Right atrium auricular region (tissue), 2 donors: ENCODE data around the gene RNF130. TPM values are rescaled to one million over a fixed set of nuclear protein-coding genes. Genes with fewer than 3 reads are reported as not detected.

Experiments
- DNase-seq: peaks from one replicate; pipeline ENCODE4 v3.0.0-alpha.2; 2019; ENCODE audit warnings: low spot score
- H3K27ac ChIP-seq, 2 donors: fragments of 200-600 bp; sonication (generic); 1 replicate in 1 of 2; 2 replicates in 1 of 2; pipeline ENCODE4 v1.5.1; 2016 to 2019
- H3K27me3 ChIP-seq, 2 donors: fragments of 200-600 bp; sonication (generic); one replicate each; pipeline versions ENCODE4 v1.5.1 to v1.6.0; 2017 to 2019
- H3K36me3 ChIP-seq: fragments of 200-600 bp; sonication (generic); one replicate; pipeline ENCODE4 v1.5.1; 2016
- H3K4me1 ChIP-seq, 2 donors: fragments of 200-600 bp; sonication (generic); one replicate each; pipeline versions ENCODE4 v1.5.1 to v1.6.0; 2017 to 2019
- H3K4me3 ChIP-seq, 2 donors: fragments of 200-600 bp; sonication (generic); 1 replicate in 1 of 2; 2 replicates in 1 of 2; pipeline ENCODE4 v1.5.1; 2017 to 2019; ENCODE audit warnings: mild to moderate bottlenecking in 1 of 2, moderate library complexity in 1 of 2
- H3K9me3 ChIP-seq, 2 donors: fragments of 200-600 bp; sonication (generic); one replicate each; pipeline ENCODE4 v1.5.1; 2019
- total RNA-seq, 2 donors: library from RNA; depleted of rRNA; stranded (reverse); fragments of >200 nt; gene quantifications; one replicate each; pipeline ENCODE4 v1.1.0, GENCODE V29; 2016
- TF ChIP-seq, protein P1 (sequence below), 2 donors: fragments of 200-600 bp; sonication (generic); IDR thresholded peaks; one replicate each; pipeline ENCODE4 v1.5.1; 2019; ENCODE audit warnings: antibody characterized with exemption in 2 of 2

Gene RNF130
- total RNA-seq, 2 donors from 2014 or later, result 42.9 to 51.3 TPM

DNA sequence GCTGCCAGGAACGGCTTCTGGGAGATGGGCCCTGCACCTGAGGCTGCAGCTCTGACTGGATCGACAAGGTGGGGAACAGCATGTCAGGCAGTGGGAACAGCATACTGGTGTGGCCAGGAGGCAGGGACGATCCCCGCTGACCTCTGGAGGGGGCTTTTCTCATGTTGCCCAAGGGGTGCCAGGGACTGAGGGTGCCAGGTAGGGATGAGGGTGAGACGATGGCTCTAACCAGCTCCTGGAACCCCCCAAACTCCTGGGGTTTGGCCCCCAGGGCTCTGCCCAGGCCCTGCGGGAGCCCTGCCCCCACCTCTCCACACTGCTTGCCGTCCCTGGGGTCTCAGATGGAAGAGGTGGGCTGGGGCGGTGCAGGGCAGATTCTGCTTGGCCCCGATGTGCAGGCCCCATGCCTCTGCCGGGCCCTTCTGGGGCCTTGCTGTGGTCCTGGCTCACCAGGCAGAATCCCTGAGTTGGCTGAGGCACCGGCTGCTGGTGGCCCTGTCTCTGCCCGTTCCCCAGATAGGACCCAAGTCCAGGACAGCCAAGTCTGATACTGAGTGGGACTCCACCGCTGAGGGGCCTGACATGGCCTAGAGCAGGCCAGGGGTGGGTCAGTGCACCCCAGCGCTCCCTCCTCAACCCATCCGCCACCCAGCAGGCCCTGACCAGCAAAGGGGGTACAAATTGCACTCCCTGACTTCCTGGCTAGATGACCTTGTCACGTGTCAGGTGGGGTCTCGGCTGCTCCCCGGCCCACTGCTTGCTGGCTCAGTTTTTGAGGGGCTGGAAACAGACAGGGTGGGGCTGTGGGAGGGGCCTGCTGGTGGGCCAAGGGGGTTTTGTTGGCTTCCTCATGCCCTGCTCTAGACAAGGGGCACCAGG lies 28.4 kb upstream of the RNF130 start:
- TF ChIP-seq, protein P1, sequence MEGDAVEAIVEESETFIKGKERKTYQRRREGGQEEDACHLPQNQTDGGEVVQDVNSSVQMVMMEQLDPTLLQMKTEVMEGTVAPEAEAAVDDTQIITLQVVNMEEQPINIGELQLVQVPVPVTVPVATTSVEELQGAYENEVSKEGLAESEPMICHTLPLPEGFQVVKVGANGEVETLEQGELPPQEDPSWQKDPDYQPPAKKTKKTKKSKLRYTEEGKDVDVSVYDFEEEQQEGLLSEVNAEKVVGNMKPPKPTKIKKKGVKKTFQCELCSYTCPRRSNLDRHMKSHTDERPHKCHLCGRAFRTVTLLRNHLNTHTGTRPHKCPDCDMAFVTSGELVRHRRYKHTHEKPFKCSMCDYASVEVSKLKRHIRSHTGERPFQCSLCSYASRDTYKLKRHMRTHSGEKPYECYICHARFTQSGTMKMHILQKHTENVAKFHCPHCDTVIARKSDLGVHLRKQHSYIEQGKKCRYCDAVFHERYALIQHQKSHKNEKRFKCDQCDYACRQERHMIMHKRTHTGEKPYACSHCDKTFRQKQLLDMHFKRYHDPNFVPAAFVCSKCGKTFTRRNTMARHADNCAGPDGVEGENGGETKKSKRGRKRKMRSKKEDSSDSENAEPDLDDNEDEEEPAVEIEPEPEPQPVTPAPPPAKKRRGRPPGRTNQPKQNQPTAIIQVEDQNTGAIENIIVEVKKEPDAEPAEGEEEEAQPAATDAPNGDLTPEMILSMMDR (IDR thresholded peaks at IDR 0.05), result no peak
- H3K4me3 ChIP-seq, result no peak overlapping the region
- H3K27ac ChIP-seq, result no peak overlapping the region
- no peak for DNase-seq
- no peaks in the 10 kb centered on the region for H3K9me3 ChIP-seq
- H3K27me3 ChIP-seq, result no peaks in the 10 kb centered on the region
- no peaks in the 10 kb centered on the region for H3K4me1 ChIP-seq
- no peaks in the 10 kb centered on the region for H3K36me3 ChIP-seq

DNA sequence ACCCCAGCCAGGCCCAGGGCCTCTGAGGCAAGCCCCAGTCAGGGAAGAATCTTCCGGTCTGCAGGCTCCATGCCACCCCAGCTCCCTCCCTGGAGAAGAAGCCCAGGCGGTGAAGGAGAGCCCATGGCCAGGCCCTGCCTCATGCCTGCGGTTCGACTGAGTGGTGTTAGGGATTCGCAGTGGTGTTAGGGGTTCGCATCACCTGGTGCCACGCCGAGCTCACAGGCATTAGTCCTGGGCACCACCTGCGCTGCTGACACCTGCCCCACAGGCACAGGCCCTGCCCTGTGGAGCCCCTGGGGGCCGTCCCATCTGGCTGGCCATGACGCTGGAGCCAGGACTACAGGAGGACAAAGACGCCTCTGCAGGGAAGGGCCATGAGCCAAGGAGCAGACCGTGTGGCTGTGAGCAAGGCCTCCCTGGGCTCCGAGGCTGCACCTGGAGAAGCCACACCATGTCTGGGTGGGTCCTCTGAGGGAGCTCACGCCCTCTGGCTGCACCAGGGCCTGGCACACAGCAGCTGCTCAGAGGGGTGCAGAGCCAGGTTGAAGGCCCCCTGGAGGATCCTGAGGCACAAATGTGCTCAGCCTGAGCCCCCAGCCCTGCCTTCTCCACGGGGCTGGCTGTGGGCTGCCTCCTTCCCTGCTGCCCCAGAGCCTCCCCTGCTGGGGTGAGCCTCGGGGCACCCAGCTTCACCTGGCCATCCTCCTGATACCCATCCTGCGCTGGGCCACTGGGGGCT lies 27.6 kb upstream of the RNF130 start:
- TF ChIP-seq, protein P1 (IDR thresholded peaks at IDR 0.05), result no peak

DNA sequence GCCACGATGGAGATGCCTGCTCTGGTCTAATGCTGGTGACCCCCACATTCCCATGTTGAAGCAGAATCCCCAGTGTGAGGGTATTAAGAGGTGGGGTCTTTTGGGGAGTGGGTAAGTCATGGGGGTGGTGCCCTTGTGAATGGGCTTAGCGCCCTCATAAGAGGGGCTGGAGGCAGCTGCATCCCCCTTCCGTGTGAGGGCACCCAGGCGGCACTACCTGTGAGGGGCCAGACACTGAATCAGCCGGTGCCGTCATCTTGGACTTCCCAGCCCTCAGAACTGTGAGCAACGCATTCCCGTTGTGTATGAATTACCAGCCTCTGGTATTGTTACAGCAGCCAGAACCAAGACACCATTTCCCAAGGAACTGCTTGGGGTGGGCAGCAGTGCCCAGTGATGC lies 27.0 kb upstream of the RNF130 start:
- Histone ChIP-seq H3K4me1 (no peaks in the 10 kb centered on the region), H3K4me3 (no peak overlapping the region), H3K36me3 (no peaks in the 10 kb centered on the region), H3K27me3 (no peaks in the 10 kb centered on the region), H3K27ac (no peak overlapping the region), H3K9me3 (no peaks in the 10 kb centered on the region)
- TF ChIP-seq, protein P1 (IDR thresholded peaks at IDR 0.05), result no peak
- DNase-seq, result no peak

More for the DNA sequence above, 27.6 kb upstream of the RNF130 start:
- no peaks in the 10 kb centered on the region for H3K9me3 ChIP-seq
- H3K4me1 ChIP-seq, result no peaks in the 10 kb centered on the region
- H3K4me3 ChIP-seq, result no peak overlapping the region
- DNase-seq, result no peak
- no peak overlapping the region for H3K27ac ChIP-seq
- H3K27me3 ChIP-seq, result no peaks in the 10 kb centered on the region
- H3K36me3 ChIP-seq, result no peaks in the 10 kb centered on the region

DNA sequence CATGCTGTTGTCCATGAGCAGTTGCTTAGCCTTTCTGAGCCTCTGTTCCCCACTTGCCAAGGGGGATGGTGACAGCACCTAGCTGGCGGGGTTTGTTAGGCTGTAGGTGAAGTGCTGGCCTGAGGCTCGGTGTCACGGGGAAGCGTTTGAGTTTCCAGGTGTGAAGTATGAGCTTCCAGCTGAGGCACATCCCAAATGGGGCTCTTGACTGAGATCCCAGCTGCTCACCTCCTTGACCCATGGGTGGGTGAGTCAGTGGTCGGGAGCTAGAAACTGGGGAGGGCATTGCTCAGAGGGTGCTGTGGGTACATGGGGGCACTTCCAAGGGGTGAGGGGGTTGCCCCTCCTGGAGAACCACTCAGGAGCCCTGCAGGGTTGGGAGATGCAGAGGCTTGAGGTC lies 26.4 kb upstream of the RNF130 start:
- DNase-seq, result no peak

DNA sequence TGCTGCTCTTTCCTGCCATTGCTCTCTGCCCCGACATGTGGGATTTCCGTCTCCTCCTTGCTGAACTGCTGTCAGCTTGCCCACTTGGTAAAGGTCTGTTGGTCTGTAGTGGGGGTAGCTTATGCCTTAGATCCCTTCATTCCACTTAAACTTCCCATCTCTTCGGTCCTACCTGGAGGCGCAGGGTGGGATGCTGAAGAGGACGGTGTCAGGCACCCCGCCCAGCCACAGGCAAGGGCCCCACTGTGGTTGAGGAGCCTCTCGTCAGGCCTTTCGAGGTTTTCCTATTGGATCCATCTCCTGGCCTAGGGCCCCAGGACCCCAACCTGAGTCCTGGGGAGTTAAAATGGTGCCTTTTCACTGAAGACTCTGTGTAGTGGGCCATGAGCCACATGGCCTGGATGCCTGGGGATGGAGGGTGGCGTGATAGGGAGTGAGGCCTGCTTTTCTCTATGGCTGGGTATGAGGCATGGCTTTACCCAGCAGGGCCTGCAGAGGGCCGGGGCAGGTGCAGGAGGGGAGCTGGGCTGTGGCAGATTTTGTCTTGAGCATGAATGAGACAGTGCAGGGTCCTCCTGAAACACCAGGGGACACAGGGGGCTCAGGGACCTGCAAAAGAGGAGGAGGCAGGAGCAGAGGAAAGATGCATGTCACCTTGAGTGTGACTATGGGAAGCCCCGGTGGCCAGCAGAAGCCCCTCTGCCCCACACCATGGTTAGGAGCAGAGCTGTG lies 25.8 kb upstream of the RNF130 start:
- DNase-seq, result no peak
- Histone ChIP-seq H3K36me3 (no peaks in the 10 kb centered on the region), H3K4me1 (no peaks in the 10 kb centered on the region), H3K27me3 (no peaks in the 10 kb centered on the region), H3K27ac (no peak overlapping the region), H3K9me3 (no peaks in the 10 kb centered on the region), H3K4me3 (no peak overlapping the region)
- TF ChIP-seq, protein P1 (IDR thresholded peaks at IDR 0.05), result no peak

More for the DNA sequence above, 26.4 kb upstream of the RNF130 start:
- Histone ChIP-seq H3K27ac (no peak overlapping the region), H3K4me1 (no peaks in the 10 kb centered on the region), H3K9me3 (no peaks in the 10 kb centered on the region), H3K27me3 (no peaks in the 10 kb centered on the region), H3K4me3 (no peak overlapping the region), H3K36me3 (no peaks in the 10 kb centered on the region)
- TF ChIP-seq, protein P1 (IDR thresholded peaks at IDR 0.05), result no peak
